ENCODE results near the gene CLMN.

CLMN gene

GRCh38 chr14:95353664-95354063 lies 34.0 kb upstream of the CLMN start:
- no peak overlapping the region for H3K4me3 ChIP-seq (ENCODE audit: low read depth, low read length)

GRCh38 chr14:95353007-95353406 lies 33.3 kb upstream of the CLMN start:
- H3K9ac ChIP-seq (ENCODE audit: low read depth, low read length): no peak overlapping the region
- no peaks in the 10 kb centered on the region for H3K4me1 ChIP-seq (ENCODE audit: control insufficient read depth, insufficient read depth, low read length)
- H3K4me3 ChIP-seq (ENCODE audit: low read depth, low read length): no peak overlapping the region
- H3K36me3 ChIP-seq (ENCODE audit: control insufficient read depth, insufficient read depth, low read length): no peaks in the 10 kb centered on the region
- H3K9me3 ChIP-seq (ENCODE audit: control insufficient read depth, insufficient read depth, low read length): no peaks in the 10 kb centered on the region
- no peaks in the 10 kb centered on the region for H3K27me3 ChIP-seq (ENCODE audit: control insufficient read depth, insufficient read depth, low read length)

More at GRCh38 chr14:95353664-95354063, 34.0 kb upstream of the CLMN start:
- no peaks in the 10 kb centered on the region for H3K9me3 ChIP-seq (ENCODE audit: control insufficient read depth, insufficient read depth, low read length)
- H3K9ac ChIP-seq (ENCODE audit: low read depth, low read length): no peak overlapping the region
- H3K4me1 ChIP-seq (ENCODE audit: control insufficient read depth, insufficient read depth, low read length): no peaks in the 10 kb centered on the region
- no peaks in the 10 kb centered on the region for H3K36me3 ChIP-seq (ENCODE audit: control insufficient read depth, insufficient read depth, low read length)
- H3K27me3 ChIP-seq (ENCODE audit: control insufficient read depth, insufficient read depth, low read length): no peaks in the 10 kb centered on the region

GRCh38 chr14:95352481-95352880 lies 32.8 kb upstream of the CLMN start:
- Histone ChIP-seq H3K36me3 (ENCODE audit: control insufficient read depth, insufficient read depth, low read length) (no peaks in the 10 kb centered on the region), H3K9me3 (ENCODE audit: control insufficient read depth, insufficient read depth, low read length) (no peaks in the 10 kb centered on the region), H3K4me1 (ENCODE audit: control insufficient read depth, insufficient read depth, low read length) (no peaks in the 10 kb centered on the region), H3K4me3 (ENCODE audit: low read depth, low read length) (no peak overlapping the region), H3K27me3 (ENCODE audit: control insufficient read depth, insufficient read depth, low read length) (no peaks in the 10 kb centered on the region), H3K9ac (ENCODE audit: low read depth, low read length) (no peak overlapping the region)

- Histone ChIP-seq H3K27me3 (ENCODE audit: control insufficient read depth, insufficient read depth, low read length) (no peaks in the 10 kb centered on the region), H3K4me1 (ENCODE audit: control insufficient read depth, insufficient read depth, low read length) (no peaks in the 10 kb centered on the region), H3K9me3 (ENCODE audit: control insufficient read depth, insufficient read depth, low read length) (no peaks in the 10 kb centered on the region), H3K4me3 (ENCODE audit: low read depth, low read length) (no peak overlapping the region), H3K9ac (ENCODE audit: low read depth, low read length) (no peak overlapping the region), H3K36me3 (ENCODE audit: control insufficient read depth, insufficient read depth, low read length) (no peaks in the 10 kb centered on the region)
These were observed 29.5 kb upstream of the CLMN start for GRCh38 chr14:95349241-95349640.

- no peaks in the 10 kb centered on the region for H3K9me3 ChIP-seq (ENCODE audit: control insufficient read depth, insufficient read depth, low read length)
- H3K4me3 ChIP-seq (ENCODE audit: low read depth, low read length): no peak overlapping the region
- H3K4me1 ChIP-seq (ENCODE audit: control insufficient read depth, insufficient read depth, low read length): no peaks in the 10 kb centered on the region
- H3K9ac ChIP-seq (ENCODE audit: low read depth, low read length): no peak overlapping the region
- H3K36me3 ChIP-seq (ENCODE audit: control insufficient read depth, insufficient read depth, low read length): no peaks in the 10 kb centered on the region
- H3K27me3 ChIP-seq (ENCODE audit: control insufficient read depth, insufficient read depth, low read length): no peaks in the 10 kb centered on the region
These were observed 28.8 kb upstream of the CLMN start for GRCh38 chr14:95348395-95349080.

- H3K4me1 ChIP-seq (ENCODE audit: control insufficient read depth, insufficient read depth, low read length): no peaks in the 10 kb centered on the region
- no peak overlapping the region for H3K9ac ChIP-seq (ENCODE audit: low read depth, low read length)
- H3K36me3 ChIP-seq (ENCODE audit: control insufficient read depth, insufficient read depth, low read length): no peaks in the 10 kb centered on the region
- H3K4me3 ChIP-seq (ENCODE audit: low read depth, low read length): no peak overlapping the region
- no peaks in the 10 kb centered on the region for H3K9me3 ChIP-seq (ENCODE audit: control insufficient read depth, insufficient read depth, low read length)
- H3K27me3 ChIP-seq (ENCODE audit: control insufficient read depth, insufficient read depth, low read length): no peaks in the 10 kb centered on the region
These were observed 27.1 kb upstream of the CLMN start for GRCh38 chr14:95346820-95347219.

GRCh38 chr14:95346266-95346665 lies 26.6 kb upstream of the CLMN start:
- H3K9ac ChIP-seq (ENCODE audit: low read depth, low read length): no peak overlapping the region
- no peaks in the 10 kb centered on the region for H3K4me1 ChIP-seq (ENCODE audit: control insufficient read depth, insufficient read depth, low read length)
- H3K36me3 ChIP-seq (ENCODE audit: control insufficient read depth, insufficient read depth, low read length): no peaks in the 10 kb centered on the region
- H3K4me3 ChIP-seq (ENCODE audit: low read depth, low read length): no peak overlapping the region
- no peaks in the 10 kb centered on the region for H3K9me3 ChIP-seq (ENCODE audit: control insufficient read depth, insufficient read depth, low read length)
- no peaks in the 10 kb centered on the region for H3K27me3 ChIP-seq (ENCODE audit: control insufficient read depth, insufficient read depth, low read length)

- H3K4me1 ChIP-seq (ENCODE audit: control insufficient read depth, insufficient read depth, low read length): no peaks in the 10 kb centered on the region
- H3K4me3 ChIP-seq (ENCODE audit: low read depth, low read length): no peak overlapping the region
- no peak overlapping the region for H3K9ac ChIP-seq (ENCODE audit: low read depth, low read length)
- no peaks in the 10 kb centered on the region for H3K27me3 ChIP-seq (ENCODE audit: control insufficient read depth, insufficient read depth, low read length)
- no peaks in the 10 kb centered on the region for H3K36me3 ChIP-seq (ENCODE audit: control insufficient read depth, insufficient read depth, low read length)
- H3K9me3 ChIP-seq (ENCODE audit: control insufficient read depth, insufficient read depth, low read length): no peaks in the 10 kb centered on the region
These were observed 25.3 kb upstream of the CLMN start for GRCh38 chr14:95345032-95345431.

GRCh38 chr14:95344536-95344935 lies 24.8 kb upstream of the CLMN start:
- H3K9ac ChIP-seq (ENCODE audit: low read depth, low read length): no peak overlapping the region
- H3K27me3 ChIP-seq (ENCODE audit: control insufficient read depth, insufficient read depth, low read length): no peaks in the 10 kb centered on the region
- no peaks in the 10 kb centered on the region for H3K4me1 ChIP-seq (ENCODE audit: control insufficient read depth, insufficient read depth, low read length)
- no peak overlapping the region for H3K4me3 ChIP-seq (ENCODE audit: low read depth, low read length)
- H3K9me3 ChIP-seq (ENCODE audit: control insufficient read depth, insufficient read depth, low read length): no peaks in the 10 kb centered on the region
- H3K36me3 ChIP-seq (ENCODE audit: control insufficient read depth, insufficient read depth, low read length): no peaks in the 10 kb centered on the region

GRCh38 chr14:95341564-95341963 lies 21.9 kb upstream of the CLMN start:
- no peaks in the 10 kb centered on the region for H3K9me3 ChIP-seq (ENCODE audit: control insufficient read depth, insufficient read depth, low read length)
- no peak overlapping the region for H3K9ac ChIP-seq (ENCODE audit: low read depth, low read length)
- no peaks in the 10 kb centered on the region for H3K36me3 ChIP-seq (ENCODE audit: control insufficient read depth, insufficient read depth, low read length)
- no peaks in the 10 kb centered on the region for H3K4me1 ChIP-seq (ENCODE audit: control insufficient read depth, insufficient read depth, low read length)
- no peaks in the 10 kb centered on the region for H3K27me3 ChIP-seq (ENCODE audit: control insufficient read depth, insufficient read depth, low read length)
- no peak overlapping the region for H3K4me3 ChIP-seq (ENCODE audit: low read depth, low read length)

- Histone ChIP-seq H3K4me1 (ENCODE audit: control insufficient read depth, insufficient read depth, low read length) (no peaks in the 10 kb centered on the region), H3K9ac (ENCODE audit: low read depth, low read length) (no peak overlapping the region), H3K4me3 (ENCODE audit: low read depth, low read length) (no peak overlapping the region), H3K9me3 (ENCODE audit: control insufficient read depth, insufficient read depth, low read length) (no peaks in the 10 kb centered on the region), H3K36me3 (ENCODE audit: control insufficient read depth, insufficient read depth, low read length) (no peaks in the 10 kb centered on the region), H3K27me3 (ENCODE audit: control insufficient read depth, insufficient read depth, low read length) (no peaks in the 10 kb centered on the region)
These were observed 21.4 kb upstream of the CLMN start for GRCh38 chr14:95341115-95341514.

- H3K4me1 ChIP-seq (ENCODE audit: control insufficient read depth, insufficient read depth, low read length): no peaks in the 10 kb centered on the region
- no peaks in the 10 kb centered on the region for H3K27me3 ChIP-seq (ENCODE audit: control insufficient read depth, insufficient read depth, low read length)
- H3K36me3 ChIP-seq (ENCODE audit: control insufficient read depth, insufficient read depth, low read length): no peaks in the 10 kb centered on the region
- H3K9me3 ChIP-seq (ENCODE audit: control insufficient read depth, insufficient read depth, low read length): no peaks in the 10 kb centered on the region
- H3K9ac ChIP-seq (ENCODE audit: low read depth, low read length): no peak overlapping the region
- no peak overlapping the region for H3K4me3 ChIP-seq (ENCODE audit: low read depth, low read length)
These were observed 20.5 kb upstream of the CLMN start for GRCh38 chr14:95340201-95340697.

All from iPS-15b (cell line).